Hepatocyte (in vitro differentiated cells): ENCODE measurements around the gene PADI2. TPM values are rescaled to one million over a fixed set of nuclear protein-coding genes. Genes with fewer than 3 reads are reported as not detected.

Experiments
- DNase-seq: peaks from one replicate; pipeline ENCODE4 v3.0.0-alpha.2; 2016; ENCODE audit warnings: low spot score
- H2AFZ ChIP-seq: fragments of 200-600 bp; sonication (generic); 2 replicates; pipeline ENCODE4 v1.6.0; 2016; ENCODE audit warnings: antibody characterized with exemption, mild to moderate bottlenecking
- H3K27ac ChIP-seq: fragments of 200-600 bp; sonication (generic); 2 replicates; pipeline ENCODE4 v1.5.1; 2016; ENCODE audit warnings: mild to moderate bottlenecking
- H3K27me3 ChIP-seq: fragments of 200-600 bp; sonication (generic); 2 replicates; pipeline ENCODE4 v1.6.1; 2016
- H3K36me3 ChIP-seq: fragments of 200-600 bp; sonication (generic); replicated peaks from 2 replicates; pipeline ENCODE4 v1.5.1; 2016; ENCODE audit warnings: low read depth; ENCODE audit not compliant: insufficient read depth
- H3K4me1 ChIP-seq: fragments of 200-600 bp; sonication (generic); 2 replicates; pipeline ENCODE4 v1.5.1; 2016; ENCODE audit warnings: mild to moderate bottlenecking, moderate library complexity; ENCODE audit not compliant: insufficient read depth
- H3K4me2 ChIP-seq: fragments of 200-600 bp; sonication (generic); 2 replicates; pipeline ENCODE4 v1.6.0; 2016
- H3K4me3 ChIP-seq: fragments of 200-600 bp; sonication (generic); 2 replicates; pipeline ENCODE4 v1.5.1; 2016; ENCODE audit warnings: mild to moderate bottlenecking
- H3K79me2 ChIP-seq: fragments of 200-600 bp; sonication (generic); 2 replicates; pipeline ENCODE4 v1.6.0; 2017; ENCODE audit warnings: mild to moderate bottlenecking
- H3K9me2 ChIP-seq: fragments of 200-600 bp; sonication (generic); replicated peaks from 2 replicates; pipeline ENCODE4 v1.6.0; 2017; ENCODE audit warnings: mild to moderate bottlenecking; ENCODE audit not compliant: insufficient read depth
- H3K9me3 ChIP-seq: fragments of 200-600 bp; sonication (generic); 2 replicates; pipeline ENCODE4 v1.5.1; 2016; ENCODE audit warnings: low read depth, mild to moderate bottlenecking
- H4K20me1 ChIP-seq: fragments of 200-600 bp; sonication (generic); 2 replicates; pipeline ENCODE4 v1.6.0; 2016; ENCODE audit warnings: mild to moderate bottlenecking; ENCODE audit not compliant: insufficient read depth, poor library complexity, severe bottlenecking
- EZH2 ChIP-seq: fragments of 200-600 bp; sonication (generic); IDR thresholded peaks from 2 replicates; pipeline ENCODE4 v1.6.1; 2016; ENCODE audit warnings: antibody characterized with exemption, mild to moderate bottlenecking, borderline replicate concordance
- EZH2phosphoT487 ChIP-seq: fragments of 200-600 bp; sonication (generic); IDR thresholded peaks from one replicate; pipeline ENCODE4 v1.6.1; 2018; ENCODE audit warnings: antibody characterized with exemption, mild to moderate bottlenecking, low read depth, moderate library complexity; ENCODE audit not compliant: unreplicated experiment, severe bottlenecking
- WGBS: methylation state at CpG from one replicate; pipeline ENCODE4 v1.1.6; 2016; ENCODE audit warnings: low lambda C conversion rate; ENCODE audit errors: missing lambda C conversion rate; 5-methylcytosine and 5-hydroxymethylcytosine counted together
- polyA plus RNA-seq: library from polyadenylated mRNA; unstranded; fragments of >200 nt; fragmentation: Nextera tagmentation; extraction: Ambion mirVana; gene quantifications from 2 replicates; pipeline ENCODE4 v1.2.1, GENCODE V29; 2016
- total RNA-seq: library from RNA; depleted of rRNA; stranded (reverse); fragments of >200 nt; gene quantifications from 2 replicates; pipeline ENCODE4 v1.2.3, GENCODE V29; 2014
- TF ChIP-seq, protein P1 (sequence below): fragments of 200-600 bp; sonication (generic); IDR thresholded peaks from 2 replicates; pipeline ENCODE4 v1.5.1; 2016; ENCODE audit warnings: antibody characterized with exemption, mild to moderate bottlenecking; ENCODE audit not compliant: poor library complexity

PADI2 gene
- total and polyA plus RNA-seq, 2 experiments from 2014 or later: 10.6 to 11.3 TPM

DNA sequence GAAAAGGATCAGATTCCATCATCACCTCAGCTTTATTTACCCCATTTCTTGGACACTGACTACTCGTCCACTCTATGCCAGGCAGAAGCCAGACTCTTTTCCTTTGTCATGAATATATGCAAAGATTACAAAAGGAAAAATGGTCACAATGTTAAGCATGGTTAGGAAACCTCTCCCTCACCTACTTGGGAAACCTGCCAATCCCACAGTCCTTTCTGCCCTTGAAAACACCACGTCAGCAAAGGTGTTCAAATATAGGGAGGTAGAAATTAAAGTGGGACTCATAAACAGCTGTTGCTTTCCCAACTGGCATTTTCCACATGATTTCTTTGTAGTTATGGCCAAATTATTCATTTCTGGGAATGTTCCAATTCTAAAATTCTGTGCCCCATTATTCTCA lies 91.4 kb downstream of the PADI2 start:
- Histone ChIP-seq H3K79me2 (no peaks in the 10 kb centered on the region), H3K9me2 (no peaks in the 10 kb centered on the region), H3K4me3 (no peak overlapping the region), H2AFZ (no peak overlapping the region), H3K9me3 (no peaks in the 10 kb centered on the region), H3K36me3 (no peaks in the 10 kb centered on the region), H3K4me1 (no peaks in the 10 kb centered on the region), H3K4me2 (no peak overlapping the region), H3K27ac (no peak overlapping the region), H3K27me3 (no peaks in the 10 kb centered on the region), H4K20me1 (no peaks in the 10 kb centered on the region)
- TF ChIP-seq EZH2phosphoT487 (no peak), EZH2 (no peak)
- TF ChIP-seq, protein P1, sequence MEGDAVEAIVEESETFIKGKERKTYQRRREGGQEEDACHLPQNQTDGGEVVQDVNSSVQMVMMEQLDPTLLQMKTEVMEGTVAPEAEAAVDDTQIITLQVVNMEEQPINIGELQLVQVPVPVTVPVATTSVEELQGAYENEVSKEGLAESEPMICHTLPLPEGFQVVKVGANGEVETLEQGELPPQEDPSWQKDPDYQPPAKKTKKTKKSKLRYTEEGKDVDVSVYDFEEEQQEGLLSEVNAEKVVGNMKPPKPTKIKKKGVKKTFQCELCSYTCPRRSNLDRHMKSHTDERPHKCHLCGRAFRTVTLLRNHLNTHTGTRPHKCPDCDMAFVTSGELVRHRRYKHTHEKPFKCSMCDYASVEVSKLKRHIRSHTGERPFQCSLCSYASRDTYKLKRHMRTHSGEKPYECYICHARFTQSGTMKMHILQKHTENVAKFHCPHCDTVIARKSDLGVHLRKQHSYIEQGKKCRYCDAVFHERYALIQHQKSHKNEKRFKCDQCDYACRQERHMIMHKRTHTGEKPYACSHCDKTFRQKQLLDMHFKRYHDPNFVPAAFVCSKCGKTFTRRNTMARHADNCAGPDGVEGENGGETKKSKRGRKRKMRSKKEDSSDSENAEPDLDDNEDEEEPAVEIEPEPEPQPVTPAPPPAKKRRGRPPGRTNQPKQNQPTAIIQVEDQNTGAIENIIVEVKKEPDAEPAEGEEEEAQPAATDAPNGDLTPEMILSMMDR: no peak
- WGBS: 88% methylated on average over 2 of the region's 2 CpGs
- no peak for DNase-seq

DNA sequence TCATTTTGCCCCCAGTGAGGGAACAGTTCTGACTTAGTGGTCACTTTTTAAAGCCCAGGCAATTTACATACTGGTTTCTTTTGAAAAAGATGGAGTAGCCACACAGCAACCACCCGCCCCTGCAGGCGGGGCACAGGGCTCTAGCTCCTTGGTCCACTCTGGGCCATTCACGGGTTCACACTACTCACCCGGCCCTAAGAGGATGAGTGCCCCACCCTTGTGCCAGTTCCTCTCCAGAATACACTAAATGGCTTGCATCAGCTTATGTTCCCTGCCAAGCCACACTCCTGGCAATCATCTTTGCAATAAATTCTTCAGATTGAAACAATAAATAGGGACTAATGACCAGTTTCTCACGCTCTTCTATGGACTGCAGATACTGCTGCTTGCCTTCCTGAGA lies 91.8 kb downstream of the PADI2 start:
- Histone ChIP-seq H3K9me2 (no peaks in the 10 kb centered on the region), H3K4me1 (no peaks in the 10 kb centered on the region), H2AFZ (no peak overlapping the region), H3K36me3 (no peaks in the 10 kb centered on the region), H4K20me1 (no peaks in the 10 kb centered on the region), H3K4me3 (no peak overlapping the region), H3K79me2 (no peaks in the 10 kb centered on the region), H3K27me3 (no peaks in the 10 kb centered on the region), H3K27ac (no peak overlapping the region), H3K4me2 (no peak overlapping the region), H3K9me3 (no peaks in the 10 kb centered on the region)
- TF ChIP-seq EZH2phosphoT487: no peak
- TF ChIP-seq EZH2: no peak
- TF ChIP-seq, protein P1: no peak
- 90% methylated on average over 5 of the region's 5 CpGs for WGBS
- no peak for DNase-seq

DNA sequence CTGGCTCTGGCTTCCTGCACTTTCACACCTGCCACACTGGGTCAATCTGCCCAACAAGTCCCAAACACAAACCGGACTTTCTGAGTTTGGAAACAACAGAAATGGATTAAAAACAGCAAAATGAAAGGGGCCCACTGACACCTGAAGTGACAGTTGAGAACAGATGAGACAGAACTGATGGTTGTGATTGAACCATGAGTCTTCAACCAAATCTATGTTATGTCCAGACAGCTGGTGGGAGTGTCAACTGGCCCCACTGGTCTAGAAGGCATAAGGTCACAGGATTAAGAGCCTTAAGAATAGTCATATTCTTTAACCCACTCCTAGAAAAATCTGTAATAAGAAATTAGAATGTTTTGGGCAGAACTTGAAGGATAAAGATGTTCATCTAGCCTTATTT lies 94.5 kb downstream of the PADI2 start:
- no peak for DNase-seq
- Histone ChIP-seq H3K27me3 (no peaks in the 10 kb centered on the region), H3K9me2 (no peaks in the 10 kb centered on the region), H3K36me3 (no peaks in the 10 kb centered on the region), H2AFZ (no peak overlapping the region), H4K20me1 (no peaks in the 10 kb centered on the region), H3K4me1 (no peaks in the 10 kb centered on the region), H3K79me2 (no peaks in the 10 kb centered on the region), H3K27ac (no peak overlapping the region), H3K4me3 (no peak overlapping the region), H3K9me3 (no peaks in the 10 kb centered on the region), H3K4me2 (no peak overlapping the region)
- 88% methylated on average over 1 of the region's 1 CpG for WGBS
- TF ChIP-seq EZH2phosphoT487: no peak
- no peak for TF ChIP-seq EZH2
- TF ChIP-seq, protein P1: no peak

GRCh38 chr1:17023573-17023972 lies 95.7 kb downstream of the PADI2 start:
- no peak for DNase-seq
- Histone ChIP-seq H3K27me3 (no peaks in the 10 kb centered on the region), H3K9me3 (no peaks in the 10 kb centered on the region), H3K4me3 (no peak overlapping the region), H2AFZ (no peak overlapping the region), H3K9me2 (no peaks in the 10 kb centered on the region), H4K20me1 (no peaks in the 10 kb centered on the region), H3K4me2 (no peak overlapping the region), H3K79me2 (no peaks in the 10 kb centered on the region), H3K4me1 (no peaks in the 10 kb centered on the region), H3K27ac (no peak overlapping the region), H3K36me3 (no peaks in the 10 kb centered on the region)
- WGBS: 59% methylated on average over 3 of the region's 3 CpGs
- no peak for TF ChIP-seq EZH2phosphoT487
- TF ChIP-seq, protein P1: peak; percentile 17
